D341Med (cell line): ENCODE measurements around the gene IFNL1.
"Not testable (repeated sequence)": the region's sequence is repeated elsewhere in the genome, so short reads cannot be mapped to it uniquely, and the experiment has no call there.

Experiments
- DNase-seq: peaks from one replicate; pipeline ENCODE4 v3.0.0; 2012; ENCODE audit warnings: low spot score

The IFNL1 gene

GRCh38 chr19:39308531-39309304, 12.5 kb downstream of the IFNL1 start:
- no peak for DNase-seq

DNA sequence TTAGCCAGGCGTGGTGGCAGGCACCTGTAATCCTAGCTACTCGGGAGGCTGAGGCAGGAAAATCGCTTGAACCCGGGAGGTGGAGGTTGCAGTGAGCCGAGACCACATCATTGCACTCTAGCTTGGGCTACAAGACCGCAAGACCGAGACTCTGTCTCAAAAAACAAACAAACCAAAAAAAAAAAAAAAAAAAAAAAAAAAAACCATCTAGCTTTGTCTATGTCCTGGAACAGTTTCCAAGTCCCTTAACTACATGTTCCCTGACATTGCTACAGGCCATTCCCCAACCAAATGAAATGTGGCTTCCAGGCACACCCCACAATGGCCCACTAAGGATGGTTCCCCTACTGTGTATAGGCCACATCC, 13.1 kb downstream of the IFNL1 start:
- not testable (repeated sequence) for DNase-seq

GRCh38 chr19:39310558-39311311, 14.5 kb downstream of the IFNL1 start:
- DNase-seq, result no peak

GRCh38 chr19:39314016-39314728, 18.0 kb downstream of the IFNL1 start:
- DNase-seq, result no peak

- no peak for DNase-seq
These were observed 19.7 kb downstream of the IFNL1 start for GRCh38 chr19:39315933-39316332.

GRCh38 chr19:39316627-39317321, 20.6 kb downstream of the IFNL1 start:
- DNase-seq, result no peak

GRCh38 chr19:39317476-39317875, 21.3 kb downstream of the IFNL1 start:
- no peak for DNase-seq

- DNase-seq, result no peak
These were observed 21.9 kb downstream of the IFNL1 start for GRCh38 chr19:39318071-39318470.

DNA sequence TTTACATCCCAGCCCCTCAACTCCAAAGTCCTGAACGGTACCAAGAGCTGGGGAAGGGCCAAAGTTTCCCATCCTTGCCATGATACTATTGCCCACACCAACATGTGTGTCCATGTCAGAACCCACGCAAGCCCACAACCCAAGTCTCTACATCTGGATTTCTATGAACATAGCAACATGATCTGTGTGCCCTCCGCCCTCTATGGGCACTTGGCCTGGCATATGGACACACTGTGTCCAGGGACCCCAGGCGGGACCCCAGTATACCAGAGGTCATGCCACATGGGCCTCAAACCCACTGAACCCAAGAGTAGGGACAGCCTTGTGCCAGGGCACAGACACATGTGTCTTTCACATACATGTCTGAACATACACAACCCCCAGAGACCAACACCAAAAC, 22.5 kb downstream of the IFNL1 start:
- no peak for DNase-seq

GRCh38 chr19:39319098-39319891, 23.1 kb downstream of the IFNL1 start:
- no peak for DNase-seq

DNA sequence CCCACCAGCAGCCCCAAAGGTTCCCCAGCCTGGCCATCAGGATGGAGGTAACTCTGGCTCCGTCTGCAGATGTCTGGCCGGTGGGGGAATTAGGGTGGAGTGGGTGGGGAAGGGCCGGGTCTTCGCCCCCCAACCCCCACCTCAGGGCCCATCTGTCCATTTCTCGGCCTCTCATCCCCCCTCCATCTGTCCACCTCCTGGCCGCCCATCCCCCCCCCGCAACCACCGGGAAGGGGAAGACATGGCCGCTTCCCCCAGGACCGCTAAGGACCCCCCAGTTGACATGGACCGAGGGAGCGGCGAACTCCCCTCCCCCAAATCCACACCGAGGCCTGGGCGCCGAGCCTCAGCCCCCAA, 23.7 kb downstream of the IFNL1 start:
- peak; percentile 59 for DNase-seq

DNA sequence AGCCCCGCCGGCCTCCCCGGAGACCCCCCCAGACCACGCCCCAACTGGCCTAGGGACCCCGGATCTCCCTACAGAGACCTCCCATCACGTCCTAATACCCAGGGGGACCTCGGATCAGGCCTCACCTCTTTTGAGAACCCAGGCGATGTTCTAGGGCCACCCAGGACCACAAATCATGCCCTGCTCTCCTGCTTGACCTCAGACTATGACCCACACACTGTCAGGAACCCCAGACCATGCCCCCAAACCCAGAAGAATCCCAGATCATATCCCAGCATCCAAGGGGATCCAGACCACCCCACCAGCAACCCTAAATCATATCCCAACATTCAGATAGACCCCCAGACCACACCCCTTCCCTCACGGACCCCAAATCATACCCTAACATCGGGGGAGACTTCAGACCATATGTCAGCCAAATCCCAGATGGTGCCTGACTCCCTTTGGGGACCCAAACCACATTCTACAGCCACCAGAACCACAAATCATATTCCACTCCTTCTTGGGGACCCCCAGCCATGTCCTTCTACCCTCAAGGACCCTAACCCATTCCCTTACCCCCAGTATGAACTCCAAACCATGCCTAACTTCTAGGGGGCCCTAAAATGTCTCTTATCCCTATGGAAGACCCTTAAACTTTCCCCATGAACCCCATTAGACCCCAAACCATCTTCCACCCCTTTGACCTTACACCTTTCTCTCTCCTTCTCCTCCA, 25.1 kb downstream of the IFNL1 start:
- DNase-seq, result no peak

GRCh38 chr19:39321832-39322176, 25.6 kb downstream of the IFNL1 start:
- DNase-seq, result no peak

GRCh38 chr19:39324242-39324842, 28.1 kb downstream of the IFNL1 start:
- no peak for DNase-seq

GRCh38 chr19:39325778-39326665, 29.8 kb downstream of the IFNL1 start:
- DNase-seq, result no peak

- DNase-seq, result no peak
These were observed 31.3 kb downstream of the IFNL1 start for GRCh38 chr19:39327363-39328045.

GRCh38 chr19:39328046-39328705, 32.0 kb downstream of the IFNL1 start:
- peak; percentile 85 for DNase-seq

GRCh38 chr19:39329948-39330347, 33.7 kb downstream of the IFNL1 start:
- no peak for DNase-seq
